ENCODE measurements around the gene PXK.

DNA sequence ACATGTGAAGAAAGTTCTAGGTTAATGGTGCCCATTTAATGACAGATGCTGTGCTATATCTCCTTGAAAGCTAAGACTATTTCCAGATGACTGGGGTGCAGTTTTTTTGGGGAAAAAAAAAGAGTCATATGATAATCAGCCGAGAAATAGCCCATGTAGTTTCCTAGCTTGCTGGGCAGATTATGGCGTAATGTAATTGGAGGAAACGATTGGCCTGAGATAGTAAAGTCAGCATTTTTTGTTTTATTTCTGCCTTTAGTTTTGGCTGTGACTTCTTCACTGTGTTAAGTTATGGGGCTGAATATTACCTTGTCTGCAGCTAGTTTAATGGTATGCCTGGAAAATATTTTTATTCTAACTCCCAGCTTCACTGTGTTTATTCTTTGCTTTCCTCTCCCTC is 77.0 kb downstream of the PXK start:
- TF ChIP-seq POLR2AphosphoS5 (IDR thresholded peaks at IDR 0.05) = no peak
- TF ChIP-seq CTCF (IDR thresholded peaks at IDR 0.05) = no peak
